Measurements from ENCODE around the gene RAPGEF2.

RAPGEF2 gene

DNA sequence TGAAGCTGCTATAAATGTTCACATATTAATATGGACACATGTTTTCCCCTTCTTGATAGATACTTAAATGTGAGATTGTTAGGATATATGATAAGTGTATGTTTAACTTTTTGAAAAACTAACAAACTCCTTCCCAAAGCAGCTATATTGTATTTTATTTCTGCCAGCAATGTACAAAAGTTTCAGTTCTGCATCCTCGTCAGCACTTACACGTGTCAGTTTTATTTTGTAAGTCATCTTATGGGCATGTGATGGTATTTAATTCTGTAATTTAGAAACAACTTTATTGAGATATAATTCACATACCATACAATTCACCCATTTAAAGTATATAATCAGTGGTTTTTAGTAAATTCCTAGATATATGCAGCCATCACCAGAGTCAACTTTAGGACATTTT, 31.6 kb downstream of the RAPGEF2 start:
- no peak for DNase-seq

DNA sequence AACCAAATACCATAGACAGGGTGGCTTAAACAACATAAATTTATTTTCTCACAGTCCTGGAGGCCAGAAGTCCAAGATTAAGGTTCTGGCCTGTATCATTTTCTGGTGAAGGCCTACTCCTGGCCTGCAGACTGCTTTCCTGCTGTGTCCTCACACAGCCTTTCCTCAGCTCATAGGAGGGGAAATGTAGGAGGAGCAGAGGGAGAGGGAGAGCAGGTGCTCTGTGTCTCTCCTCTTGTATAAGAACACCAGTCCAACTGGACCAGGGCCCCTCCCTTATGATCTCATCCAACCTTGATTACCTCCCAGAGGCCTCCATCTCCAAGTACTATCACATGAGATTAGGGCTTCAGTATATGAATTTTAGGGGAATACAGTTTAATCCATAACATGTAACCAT, 34.3 kb downstream of the RAPGEF2 start:
- DNase-seq = no peak

DNA sequence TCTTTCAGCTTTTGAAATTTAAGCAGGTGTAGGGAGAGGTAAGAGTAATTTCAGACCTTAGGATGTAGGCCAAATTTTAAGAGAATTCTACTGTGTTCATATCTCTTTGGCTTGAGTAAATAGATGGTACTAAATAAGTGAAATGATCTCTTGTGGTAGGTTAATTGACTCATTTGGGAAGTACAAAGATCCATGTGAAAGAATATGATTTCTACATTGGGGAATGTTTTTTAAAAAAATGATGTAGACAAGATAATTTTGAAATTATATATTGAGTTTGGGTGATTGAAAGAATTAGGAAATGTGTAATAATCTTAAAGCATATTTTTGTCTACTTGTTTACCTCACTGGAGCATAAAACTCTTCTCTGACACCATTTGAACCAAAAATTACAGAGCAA, 35.6 kb downstream of the RAPGEF2 start:
- no peak for DNase-seq

DNA sequence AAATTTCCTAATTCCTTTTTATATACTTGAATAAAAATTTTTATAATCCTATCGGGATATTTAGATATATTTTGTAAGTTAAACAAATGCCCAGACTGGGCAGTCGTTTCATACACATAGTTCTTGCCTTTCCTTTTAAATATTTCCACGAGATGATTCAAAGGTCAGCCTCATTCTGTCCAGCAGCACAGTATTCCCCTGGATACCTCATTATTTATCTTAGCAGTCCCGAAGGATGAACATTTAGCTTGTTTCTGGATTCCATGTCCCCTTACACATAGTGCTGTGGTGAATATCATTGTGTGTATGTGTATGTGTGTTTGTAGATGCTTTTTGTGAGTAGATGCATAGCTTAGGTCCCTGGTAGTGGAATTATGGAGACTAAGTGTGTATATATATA, 38.3 kb downstream of the RAPGEF2 start:
- DNase-seq = no peak

DNA sequence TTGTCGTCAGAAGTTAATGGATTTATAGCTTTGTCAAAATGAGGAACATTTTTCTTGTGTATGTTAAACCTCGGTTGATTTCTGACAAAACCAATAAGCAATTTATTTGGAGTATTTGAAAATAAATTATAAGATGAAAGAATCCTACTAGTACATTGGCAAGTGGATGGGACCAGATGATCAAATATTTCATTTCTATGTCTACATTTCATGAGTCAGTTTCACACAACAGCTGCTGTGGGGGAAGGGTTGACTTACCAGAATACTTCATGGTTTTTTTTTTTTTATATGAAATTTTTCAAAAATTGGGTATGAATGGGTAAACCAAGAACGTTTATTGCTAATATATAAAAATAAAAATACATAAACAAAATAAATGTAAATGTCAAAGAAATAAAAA, 39.4 kb downstream of the RAPGEF2 start:
- DNase-seq = no peak

DNA sequence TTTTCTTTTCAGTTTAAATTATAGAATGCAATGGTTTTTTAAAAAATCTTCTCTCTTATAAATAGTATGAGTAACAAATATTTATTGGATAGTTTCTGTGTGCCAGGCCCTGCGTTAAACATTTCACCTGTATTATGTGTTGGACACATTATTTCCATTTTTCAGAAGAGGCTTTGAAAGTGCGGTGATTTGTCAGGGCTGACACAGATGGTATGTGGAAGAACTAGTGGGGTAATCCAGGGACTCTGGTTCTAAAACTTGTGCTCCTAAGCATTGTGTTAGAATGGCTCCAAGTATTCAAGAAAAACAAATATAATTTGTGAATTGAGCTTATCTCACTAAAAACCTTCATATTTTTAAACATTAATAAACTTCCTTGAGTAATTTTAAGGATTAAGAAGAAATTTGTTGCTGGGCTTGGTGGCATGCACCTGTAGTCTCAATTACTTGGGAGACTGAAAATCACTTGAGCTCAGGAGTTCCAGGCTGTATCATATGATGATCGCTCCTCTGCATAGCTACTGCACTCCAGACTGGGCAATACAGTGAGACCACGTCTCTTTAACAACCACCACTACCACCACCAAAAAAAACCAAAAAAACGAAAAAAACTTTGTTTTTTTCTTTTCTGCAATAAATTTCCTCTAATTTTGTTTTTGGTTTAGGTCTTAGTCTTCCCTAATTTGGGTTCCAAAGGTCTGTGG, 40.0 kb downstream of the RAPGEF2 start:
- no peak for DNase-seq

DNA sequence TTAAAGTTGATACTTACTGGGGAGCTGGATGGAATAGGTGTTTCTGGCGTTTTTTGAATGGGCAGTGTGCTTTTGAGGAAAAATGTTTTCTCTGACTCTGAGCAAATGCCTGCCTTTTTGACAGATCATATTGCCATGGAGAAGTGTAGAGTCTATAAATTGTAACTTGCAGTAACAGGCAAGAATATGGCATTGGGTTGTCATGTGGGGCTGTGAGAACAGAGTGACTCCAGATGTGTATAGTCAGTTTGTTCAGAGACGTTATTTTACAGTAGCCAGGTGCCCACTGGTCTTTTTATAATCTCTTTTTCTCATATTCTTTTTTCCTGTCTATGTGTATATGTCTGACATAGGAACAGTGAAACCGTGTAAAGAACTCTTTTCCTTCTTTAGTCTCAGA, 40.8 kb downstream of the RAPGEF2 start:
- no peak for DNase-seq

DNA sequence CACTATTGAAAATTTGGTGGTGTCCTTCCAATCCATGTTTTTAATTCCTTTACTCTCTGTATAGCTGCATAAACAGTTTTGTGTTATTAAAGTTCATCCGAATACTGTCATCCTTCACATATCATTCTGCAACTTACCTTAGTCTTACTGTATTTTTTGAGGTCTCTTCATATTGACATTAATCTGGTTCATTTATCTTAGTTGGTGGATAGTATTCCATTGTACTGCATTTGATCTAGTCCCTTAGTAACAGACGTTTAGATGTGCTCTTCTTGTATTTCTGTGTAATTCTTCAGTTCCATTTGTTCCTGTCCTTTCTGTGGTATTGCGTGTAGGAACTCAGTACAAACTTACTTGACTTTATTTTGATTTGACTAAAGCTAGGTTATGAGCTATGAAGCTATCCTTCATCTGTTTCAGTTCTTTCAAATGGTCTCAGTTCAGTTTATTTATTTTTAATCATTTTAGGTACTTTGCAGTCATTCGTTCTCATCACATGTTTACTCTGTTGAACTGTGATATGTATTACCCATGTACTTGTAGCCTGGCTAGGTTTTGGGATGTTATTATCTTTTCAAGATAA, 41.3 kb downstream of the RAPGEF2 start:
- no peak for DNase-seq

DNA sequence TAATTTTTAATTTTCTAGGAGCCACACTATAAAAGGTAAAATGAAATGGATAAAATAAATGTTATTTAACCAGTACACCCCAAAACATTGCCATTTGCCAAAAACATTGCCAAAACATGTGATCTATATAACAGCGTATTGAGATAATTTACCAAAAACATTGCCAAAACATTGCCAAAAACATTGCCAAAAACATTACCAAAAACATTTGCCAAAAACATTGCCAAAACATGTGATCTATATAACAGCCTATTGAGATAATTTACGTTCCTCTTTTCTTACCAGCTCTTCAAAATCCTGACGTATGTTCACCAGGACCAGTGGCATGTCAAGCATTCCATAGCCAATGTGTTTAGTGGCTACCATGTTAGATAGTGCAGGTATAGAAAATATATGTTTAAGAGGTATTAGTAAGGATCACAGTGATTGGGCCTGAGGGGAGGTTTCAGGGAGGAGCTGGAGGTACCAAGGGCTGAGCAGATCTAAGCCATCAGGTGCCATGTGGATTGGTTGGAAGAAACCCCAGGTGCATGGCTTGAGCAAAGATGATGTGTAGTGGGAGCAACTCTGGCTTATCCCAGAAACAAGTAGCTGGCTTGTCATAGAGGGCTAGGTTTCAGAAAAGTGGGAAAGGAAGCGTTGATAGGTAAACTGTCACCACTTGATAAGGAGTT, 42.6 kb downstream of the RAPGEF2 start:
- no peak for DNase-seq

DNA sequence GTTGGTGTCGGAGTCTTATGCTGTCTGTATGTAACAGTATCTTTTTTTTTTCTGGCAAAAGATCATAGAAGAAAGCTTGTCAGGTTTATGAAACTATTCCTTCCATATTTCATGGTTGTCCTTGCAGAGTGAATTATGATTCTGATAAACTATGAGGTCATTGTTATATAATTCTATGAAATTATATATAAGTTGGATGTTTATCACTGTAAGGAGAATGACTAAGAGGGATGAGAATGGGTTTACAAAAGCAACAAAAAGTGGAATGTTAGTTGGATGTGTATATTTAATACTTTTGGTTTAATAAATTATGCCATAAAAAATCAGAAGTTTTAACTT, 43.1 kb downstream of the RAPGEF2 start:
- no peak for DNase-seq

DNA sequence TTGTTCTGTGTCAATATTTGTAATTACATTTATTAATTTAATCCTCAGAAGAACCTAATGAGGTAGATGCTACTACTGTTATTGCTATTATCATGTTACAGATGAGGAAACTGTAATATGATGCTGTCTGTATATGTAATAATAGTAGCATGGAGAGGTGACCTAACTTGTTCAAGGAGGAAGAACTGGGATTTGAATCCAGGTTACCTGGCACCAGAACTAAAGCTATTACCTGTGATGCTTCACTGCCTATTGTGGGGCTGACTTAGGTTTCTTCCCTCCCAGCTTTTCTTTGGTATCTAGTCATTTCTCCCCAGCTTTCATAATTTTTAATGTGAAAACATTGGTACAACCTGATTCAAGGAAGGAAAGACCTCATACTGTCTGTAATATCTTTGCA, 43.6 kb downstream of the RAPGEF2 start:
- no peak for DNase-seq

DNA sequence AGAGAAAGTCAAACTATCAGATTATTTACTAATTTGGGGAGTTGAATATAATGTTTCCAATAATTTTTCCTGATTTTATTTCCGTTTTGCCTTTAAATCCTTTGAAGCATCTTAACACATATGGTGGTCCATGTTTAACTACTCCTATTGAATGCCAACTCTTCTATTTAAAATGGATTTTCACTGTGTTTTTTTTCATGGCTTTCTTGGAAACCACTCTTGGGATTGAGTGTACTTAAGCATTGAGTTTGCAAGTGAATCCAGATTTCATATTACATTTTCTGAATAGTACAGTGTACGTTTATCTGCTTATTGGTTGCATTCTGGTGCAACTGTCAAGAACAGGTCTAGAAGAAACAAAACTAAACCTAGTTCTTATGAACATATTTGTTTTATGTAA, 45.6 kb downstream of the RAPGEF2 start:
- no peak for DNase-seq

DNA sequence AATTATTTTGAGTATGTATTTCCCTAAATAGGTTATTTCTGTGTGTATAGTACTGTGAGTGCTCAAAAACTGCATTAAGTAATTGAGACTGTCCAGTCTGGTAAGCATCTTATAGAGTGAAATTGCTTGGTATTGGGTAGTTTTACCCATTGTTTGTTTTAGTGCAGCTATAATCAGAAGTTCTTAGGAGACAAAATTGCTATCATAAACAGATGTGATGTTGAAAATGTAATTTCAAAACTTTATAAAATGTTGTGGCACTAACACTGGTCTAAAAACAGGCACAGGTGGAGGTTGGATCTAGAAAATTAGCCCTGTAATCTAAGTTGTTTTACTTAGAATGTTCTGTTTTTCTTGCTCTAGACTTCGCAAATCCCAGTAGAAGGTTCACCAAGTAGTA, 46.8 kb downstream of the RAPGEF2 start:
- no peak for DNase-seq

DNA sequence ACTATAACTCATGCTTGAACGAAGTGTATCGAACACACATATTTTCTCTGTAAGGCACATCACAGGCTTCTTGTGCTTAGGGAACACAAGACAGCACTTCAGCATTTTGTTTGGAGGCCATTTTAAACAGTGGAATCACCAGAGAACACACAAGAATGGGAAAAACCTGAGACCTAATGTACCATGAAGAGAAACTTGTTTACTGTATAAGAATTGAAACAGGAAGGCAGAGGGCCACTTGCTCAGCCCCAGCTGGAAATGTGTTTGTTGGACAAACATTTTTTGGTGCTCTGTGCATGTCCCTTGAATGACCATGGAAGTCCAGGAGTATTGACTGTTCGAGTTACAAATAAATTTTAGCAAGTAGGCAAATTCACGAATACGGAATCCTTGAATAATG, 47.5 kb downstream of the RAPGEF2 start:
- no peak for DNase-seq

DNA sequence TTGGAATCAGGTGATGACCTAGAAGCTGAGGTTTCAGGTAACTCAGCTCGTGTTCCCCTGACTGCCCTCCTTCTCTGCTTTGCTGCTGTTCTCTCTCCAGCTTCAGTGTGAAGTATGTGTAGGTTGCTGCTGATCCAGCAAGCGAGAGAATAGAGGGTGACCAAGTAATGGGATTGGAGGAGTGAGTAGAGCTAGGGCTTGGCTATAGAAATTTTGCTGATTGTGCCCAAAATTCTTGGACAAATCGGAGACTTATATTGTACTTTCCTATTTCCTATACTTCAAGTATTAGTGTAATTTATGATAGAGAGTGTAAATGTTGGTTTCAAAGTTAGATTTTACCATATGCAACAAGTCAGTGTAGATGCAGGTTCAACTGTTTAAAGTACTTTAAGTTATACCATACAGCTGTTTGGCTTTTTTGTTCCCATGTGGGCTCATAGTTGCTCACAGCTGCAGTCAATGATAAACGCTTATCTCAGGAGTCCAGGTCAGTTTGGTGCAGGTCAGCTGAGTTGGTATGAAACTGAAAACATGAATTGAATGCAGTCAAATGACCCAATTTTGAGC, 48.0 kb downstream of the RAPGEF2 start:
- DNase-seq = no peak

DNA sequence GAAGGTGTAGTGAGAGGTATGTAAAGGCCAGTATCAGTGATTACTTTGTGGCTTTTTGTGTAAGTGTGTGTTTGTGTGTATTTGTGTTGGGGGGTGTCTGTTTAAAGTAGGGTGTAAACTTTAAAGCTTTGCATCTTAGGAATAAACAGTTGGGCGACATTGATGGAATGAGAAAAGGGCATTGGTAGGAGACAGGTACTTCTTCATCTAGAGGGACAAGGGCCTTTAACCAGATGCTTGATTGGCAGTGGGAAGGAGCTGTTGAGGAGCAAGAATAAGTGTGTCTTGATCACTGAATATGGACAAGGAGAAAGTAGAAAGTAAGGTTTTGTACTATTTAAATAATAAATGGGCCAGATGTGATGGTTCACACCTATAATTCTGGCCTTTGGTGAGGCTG, 48.8 kb downstream of the RAPGEF2 start:
- DNase-seq = no peak

DNA sequence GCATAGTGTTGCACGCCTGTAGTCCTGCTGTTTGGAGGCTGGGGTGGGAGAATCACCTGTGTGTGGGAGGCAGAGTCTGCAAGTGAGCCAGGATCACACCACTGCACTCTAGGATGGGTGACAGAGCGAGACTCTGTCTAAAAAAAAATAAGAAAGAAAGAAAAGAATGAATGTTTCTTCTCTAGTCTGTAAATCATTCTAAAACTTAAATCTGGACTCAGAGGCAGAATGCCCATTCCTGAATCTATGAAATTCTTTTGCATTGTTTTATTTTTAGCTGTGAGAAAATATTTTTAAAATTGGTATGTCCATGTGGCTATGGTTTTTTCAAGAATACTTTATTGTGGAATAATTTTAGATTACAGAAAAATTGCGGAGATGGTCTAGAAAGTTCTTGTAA, 49.3 kb downstream of the RAPGEF2 start:
- DNase-seq = no peak

DNA sequence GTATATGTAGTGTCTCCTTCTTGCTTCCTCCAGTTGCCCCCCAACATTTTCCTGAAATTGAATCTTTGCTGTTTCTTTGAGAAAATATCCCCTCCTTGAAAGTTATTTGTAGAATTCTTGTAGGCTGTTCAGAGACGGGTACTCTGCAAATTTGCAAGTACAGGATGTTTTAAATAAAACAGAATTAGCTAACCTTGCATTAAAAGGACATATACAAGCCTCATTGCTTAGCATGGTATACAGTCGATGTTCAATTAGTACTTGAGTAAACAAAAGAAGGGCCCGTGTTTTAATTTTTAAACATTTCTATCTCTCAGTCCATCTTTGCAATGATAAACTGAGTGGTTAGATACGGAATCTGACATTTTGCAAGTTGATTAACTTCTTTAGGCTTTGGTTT, 50.8 kb downstream of the RAPGEF2 start:
- no peak for DNase-seq

DNA sequence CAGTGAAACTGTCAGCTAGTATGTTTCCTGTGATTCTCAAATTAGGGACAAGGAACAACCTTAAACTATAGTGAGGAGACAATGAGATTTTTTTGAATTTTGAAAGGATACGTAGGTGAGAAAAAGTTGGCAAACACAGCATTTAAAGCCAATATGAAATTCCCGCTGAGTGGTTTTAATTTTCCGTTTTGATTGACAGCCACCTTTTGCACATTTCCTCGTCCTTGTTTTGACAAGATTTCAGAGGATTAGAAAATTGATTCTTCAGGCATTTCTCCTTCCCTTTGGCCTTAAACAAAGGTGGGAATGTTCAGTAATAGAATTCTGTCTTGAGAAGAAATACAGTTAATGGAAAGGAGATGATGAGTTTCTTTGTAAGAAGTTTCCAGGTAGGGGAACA, 52.2 kb downstream of the RAPGEF2 start:
- no peak for DNase-seq

DNA sequence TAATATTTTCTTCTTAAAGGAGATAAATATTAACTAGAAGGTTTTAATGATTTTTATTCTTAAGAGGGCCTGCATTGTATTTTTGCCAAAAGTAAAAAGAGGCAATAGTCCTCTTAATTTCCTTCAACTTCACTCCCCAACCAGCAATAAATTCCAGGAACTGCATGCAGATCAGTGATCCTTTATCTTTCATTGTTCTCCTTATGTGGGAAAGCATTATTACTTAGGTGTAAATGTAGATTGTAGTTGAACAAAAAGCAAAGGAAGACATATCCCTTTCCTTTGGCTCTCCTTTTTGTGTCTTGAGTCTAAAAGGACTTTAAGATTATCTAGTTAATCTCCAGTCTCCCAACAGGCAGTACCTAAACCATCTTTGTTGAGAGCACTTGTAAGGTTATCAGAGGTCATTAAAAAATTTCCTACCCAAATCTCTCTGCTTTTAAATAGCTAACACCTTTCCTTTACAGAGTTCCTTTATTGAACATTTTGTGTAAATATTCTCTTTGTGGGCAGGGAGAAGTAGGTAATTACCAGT, 55.3 kb downstream of the RAPGEF2 start:
- DNase-seq = no peak

DNA sequence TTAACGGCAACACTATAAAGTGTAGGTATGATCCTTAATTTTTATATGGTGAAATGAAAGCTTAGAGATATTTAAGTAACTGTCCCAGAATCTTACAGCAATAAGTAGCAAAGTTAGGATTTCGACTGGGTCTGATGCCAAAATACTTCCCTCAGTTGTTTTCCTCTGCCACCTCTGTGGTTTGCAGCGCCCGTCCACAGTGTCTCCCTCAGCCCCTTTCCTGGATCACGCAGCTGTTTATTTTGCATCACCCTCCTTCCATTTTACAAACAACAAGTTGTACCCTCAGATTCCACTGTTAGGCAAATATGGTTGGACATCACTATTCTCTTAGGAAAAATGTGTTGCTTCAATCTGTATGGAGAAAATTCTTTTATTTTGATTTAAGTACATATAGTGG, 56.1 kb downstream of the RAPGEF2 start:
- DNase-seq = no peak

DNA sequence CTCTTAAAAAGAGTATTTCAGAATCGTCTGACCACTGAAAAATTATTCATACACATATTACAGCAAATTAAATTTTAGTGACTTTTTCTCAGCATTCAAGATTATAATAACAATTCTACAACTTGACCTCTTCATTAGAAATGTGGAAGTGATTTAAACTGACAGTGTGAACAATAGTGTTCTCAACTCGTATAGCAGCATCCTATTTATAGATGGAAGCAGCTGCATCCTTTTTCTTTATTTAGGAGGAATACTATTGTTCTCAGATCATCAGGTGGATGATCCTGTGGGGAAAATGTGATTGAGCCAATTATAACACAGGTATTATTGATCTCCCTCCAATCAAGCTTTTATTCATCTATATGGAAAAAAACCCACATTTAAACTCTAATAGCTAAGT, 56.7 kb downstream of the RAPGEF2 start:
- DNase-seq = no peak

DNA sequence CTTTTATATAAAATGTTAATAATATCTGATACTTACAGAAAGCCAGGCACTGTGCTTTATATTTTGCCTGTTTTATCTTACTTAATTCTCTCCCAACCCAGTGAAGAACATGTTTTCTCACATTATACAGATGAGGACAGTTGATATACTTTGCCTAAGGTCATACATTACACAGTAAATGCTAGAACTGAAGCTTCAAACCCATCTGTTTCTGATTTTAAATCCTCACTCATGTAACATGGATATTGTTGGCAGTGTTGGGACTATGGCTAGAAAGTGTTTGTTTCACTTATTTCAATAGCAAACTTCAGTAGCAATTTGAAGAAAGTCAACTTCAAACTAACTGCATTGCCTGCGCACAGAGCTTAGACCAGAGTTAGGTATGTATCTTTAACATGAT, 57.4 kb downstream of the RAPGEF2 start:
- DNase-seq = no peak
